HG03196 (cell line): ENCODE results near the gene AWAT2.

ENCODE experiments used
- ATAC-seq: cut with Tn5 transposase; IDR thresholded peaks from one replicate; pipeline ENCODE4 v1.9.1; 2021; ENCODE audit not compliant: unreplicated experiment

The AWAT2 gene

GRCh38 chrX:70049925-70050324 is at the start of gene AWAT2:
TSS of gene AWAT2 (minus strand) at chrX:70049938. CDS start at chrX:70049932, 6 bp downstream.
- no peak for ATAC-seq

GRCh38 chrX:70096052-70096451 is 46.3 kb upstream of the AWAT2 start:
- no peak for ATAC-seq

- ATAC-seq = no peak
Measured at GRCh38 chrX:70092247-70092646, 42.5 kb upstream of the AWAT2 start.

- no peak for ATAC-seq
Measured at GRCh38 chrX:70089604-70090297, 40.0 kb upstream of the AWAT2 start.

- ATAC-seq = no peak
Measured at GRCh38 chrX:70088751-70089150, 39.0 kb upstream of the AWAT2 start.

GRCh38 chrX:70087857-70088630 is 38.3 kb upstream of the AWAT2 start:
- ATAC-seq = no peak

- no peak for ATAC-seq
Measured at GRCh38 chrX:70084592-70085240, 35.0 kb upstream of the AWAT2 start.

- no peak for ATAC-seq
Measured at GRCh38 chrX:70082723-70083122, 33.0 kb upstream of the AWAT2 start.

- no peak for ATAC-seq
Measured at GRCh38 chrX:70079870-70080269, 30.1 kb upstream of the AWAT2 start.

- no peak for ATAC-seq
Measured at GRCh38 chrX:70079297-70079696, 29.6 kb upstream of the AWAT2 start.

- no peak for ATAC-seq
Measured at GRCh38 chrX:70066646-70067045, 16.9 kb upstream of the AWAT2 start.

- ATAC-seq = no peak
Measured at GRCh38 chrX:70062961-70063550, 13.3 kb upstream of the AWAT2 start.

GRCh38 chrX:70062076-70062475 is 12.3 kb upstream of the AWAT2 start, which contains the start of gene OTUD6A:
TSS of gene OTUD6A (plus strand) at chrX:70062457. CDS start at chrX:70062525, 68 bp downstream.
- ATAC-seq = no peak

GRCh38 chrX:70054391-70054790 is 4.7 kb upstream of the AWAT2 start:
- no peak for ATAC-seq

- no peak for ATAC-seq
Measured at GRCh38 chrX:70052895-70053615, 3.3 kb upstream of the AWAT2 start.

- ATAC-seq = no peak
Measured at GRCh38 chrX:70049406-70049805, 332 bp downstream of the AWAT2 start.

- no peak for ATAC-seq
Measured at GRCh38 chrX:70046978-70047377, 2.8 kb downstream of the AWAT2 start.

GRCh38 chrX:70044541-70045245 is 5.0 kb downstream of the AWAT2 start:
- ATAC-seq = no peak

GRCh38 chrX:70043685-70044084 is 6.1 kb downstream of the AWAT2 start:
- no peak for ATAC-seq
